Neural crest cell (in vitro differentiated cells): ENCODE data around the gene NFS1. TPM values are rescaled to one million over a fixed set of nuclear protein-coding genes. Genes with fewer than 3 reads are reported as not detected.

Experiments
- DNase-seq: peaks from one replicate; pipeline ENCODE4 v3.0.0; 2021; ENCODE audit warnings: low read depth, mixed read lengths, low spot score
- H3K27ac Mint-ChIP-seq: one replicate; pipeline ENCODE4 v1.8.0; 2021; ENCODE audit warnings: mild to moderate bottlenecking, mixed read lengths; ENCODE audit not compliant: unreplicated experiment
- H3K27me3 Mint-ChIP-seq: 2 replicates; pipeline ENCODE4 v1.8.0; 2021; ENCODE audit warnings: low read depth, mild to moderate bottlenecking, mixed read lengths
- H3K36me3 Mint-ChIP-seq: 2 replicates; pipeline ENCODE4 v1.8.0; 2021; ENCODE audit warnings: low read depth, mild to moderate bottlenecking, mixed read lengths
- H3K4me1 Mint-ChIP-seq: 2 replicates; pipeline ENCODE4 v1.8.0; 2021; ENCODE audit warnings: mixed read lengths
- H3K4me3 Mint-ChIP-seq: one replicate; pipeline ENCODE4 v1.8.0; 2021; ENCODE audit warnings: mild to moderate bottlenecking, mixed read lengths
- H3K9me3 Mint-ChIP-seq: 2 replicates; pipeline ENCODE4 v1.8.0; 2021; ENCODE audit warnings: mixed read lengths
- total RNA-seq: library from RNA; stranded (reverse); gene quantifications from 2 replicates; pipeline ENCODE4 v1.2.1, GENCODE V29; 2021
- TF ChIP-seq, protein P1 (sequence below): fragments of 200-600 bp; sonication (generic); conservative IDR thresholded peaks from 2 replicates; pipeline ENCODE4 v1.5.0; 2021; ENCODE audit warnings: antibody characterized with exemption, mild to moderate bottlenecking

Gene NFS1
- total RNA-seq, 1 donor from 2014 or later: 21.3 TPM

DNA sequence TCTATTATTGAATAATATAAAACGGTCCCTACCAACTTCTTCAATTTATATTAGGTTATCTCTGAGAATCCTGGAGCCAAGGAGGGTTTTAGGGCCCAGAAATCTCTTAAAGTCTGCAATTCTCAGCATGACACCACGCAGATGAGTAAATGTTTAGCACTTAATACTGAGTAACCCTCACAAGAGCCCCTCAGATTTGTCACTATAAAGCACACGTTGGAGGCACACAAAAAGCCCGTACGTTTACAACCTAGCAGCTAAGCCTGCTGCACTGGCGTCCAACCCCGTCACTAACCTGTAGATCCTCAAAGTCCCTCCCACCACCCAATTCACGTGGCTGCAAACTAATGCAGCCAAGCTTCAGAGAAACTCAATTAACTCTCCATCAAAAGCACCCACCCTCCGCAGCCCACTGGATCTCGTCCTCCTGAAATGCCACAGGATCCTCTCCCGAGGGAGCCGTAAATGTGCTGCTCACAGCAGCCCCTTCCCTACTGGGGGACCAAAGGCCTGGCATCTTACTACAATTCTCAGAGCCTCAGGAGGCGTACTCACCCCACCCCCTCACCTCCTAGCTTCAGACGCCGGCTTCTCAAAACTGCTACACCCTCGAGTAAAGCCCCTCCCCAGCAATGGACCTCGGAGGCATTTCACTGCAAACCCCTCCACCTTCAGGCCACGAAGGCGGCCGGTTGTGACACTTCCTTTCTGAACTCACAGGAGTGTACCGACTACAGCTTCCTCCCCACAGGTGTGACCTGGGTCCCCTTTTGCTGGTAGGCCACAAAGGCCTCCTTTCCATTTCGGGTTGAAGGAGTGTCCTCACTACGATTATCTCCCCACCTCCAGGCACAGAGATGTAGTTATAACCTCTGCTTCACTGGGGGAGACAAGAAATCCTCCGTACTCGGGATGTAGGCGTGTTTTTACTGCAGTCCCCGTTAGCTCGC lies 35.4 kb downstream of the NFS1 start:
- H3K36me3 Mint-ChIP-seq: no peaks in the 10 kb centered on the region
- peak overlapping the region; percentile 99 for H3K4me3 Mint-ChIP-seq
- TF ChIP-seq, protein P1, sequence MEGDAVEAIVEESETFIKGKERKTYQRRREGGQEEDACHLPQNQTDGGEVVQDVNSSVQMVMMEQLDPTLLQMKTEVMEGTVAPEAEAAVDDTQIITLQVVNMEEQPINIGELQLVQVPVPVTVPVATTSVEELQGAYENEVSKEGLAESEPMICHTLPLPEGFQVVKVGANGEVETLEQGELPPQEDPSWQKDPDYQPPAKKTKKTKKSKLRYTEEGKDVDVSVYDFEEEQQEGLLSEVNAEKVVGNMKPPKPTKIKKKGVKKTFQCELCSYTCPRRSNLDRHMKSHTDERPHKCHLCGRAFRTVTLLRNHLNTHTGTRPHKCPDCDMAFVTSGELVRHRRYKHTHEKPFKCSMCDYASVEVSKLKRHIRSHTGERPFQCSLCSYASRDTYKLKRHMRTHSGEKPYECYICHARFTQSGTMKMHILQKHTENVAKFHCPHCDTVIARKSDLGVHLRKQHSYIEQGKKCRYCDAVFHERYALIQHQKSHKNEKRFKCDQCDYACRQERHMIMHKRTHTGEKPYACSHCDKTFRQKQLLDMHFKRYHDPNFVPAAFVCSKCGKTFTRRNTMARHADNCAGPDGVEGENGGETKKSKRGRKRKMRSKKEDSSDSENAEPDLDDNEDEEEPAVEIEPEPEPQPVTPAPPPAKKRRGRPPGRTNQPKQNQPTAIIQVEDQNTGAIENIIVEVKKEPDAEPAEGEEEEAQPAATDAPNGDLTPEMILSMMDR: peak; percentile 5
- DNase-seq: peak; percentile 12
- peak overlapping the region; percentile 100 for H3K27ac Mint-ChIP-seq
- no peaks in the 10 kb centered on the region for H3K9me3 Mint-ChIP-seq
- H3K4me1 Mint-ChIP-seq: peaks cover 56% of the 10 kb centered on the region
- no peaks in the 10 kb centered on the region for H3K27me3 Mint-ChIP-seq

DNA sequence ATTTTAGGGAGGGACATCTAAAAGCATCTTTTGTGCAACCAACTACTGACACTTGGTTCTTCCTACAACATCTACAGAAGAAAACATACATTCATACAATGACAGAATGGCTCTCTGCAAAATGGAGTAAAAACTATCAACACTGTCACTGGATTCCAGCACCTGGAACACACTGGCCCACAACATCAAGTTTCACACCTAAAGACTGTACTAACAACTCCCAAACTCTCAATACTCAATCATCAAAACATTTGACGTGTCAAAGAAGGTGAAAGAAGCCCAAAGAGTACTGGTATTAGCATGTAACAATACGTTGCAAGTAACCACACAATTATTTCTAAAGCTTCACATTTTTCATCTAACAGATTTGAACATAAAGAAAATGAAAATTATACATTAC lies 36.6 kb downstream of the NFS1 start:
- Mint-ChIP-seq H3K36me3 (no peaks in the 10 kb centered on the region), H3K27me3 (no peaks in the 10 kb centered on the region), H3K4me1 (peaks cover 58% of the 10 kb centered on the region), H3K9me3 (no peaks in the 10 kb centered on the region), H3K27ac (no peak overlapping the region), H3K4me3 (peak overlapping the region; percentile 99)
- TF ChIP-seq, protein P1: no peak
- no peak for DNase-seq

DNA sequence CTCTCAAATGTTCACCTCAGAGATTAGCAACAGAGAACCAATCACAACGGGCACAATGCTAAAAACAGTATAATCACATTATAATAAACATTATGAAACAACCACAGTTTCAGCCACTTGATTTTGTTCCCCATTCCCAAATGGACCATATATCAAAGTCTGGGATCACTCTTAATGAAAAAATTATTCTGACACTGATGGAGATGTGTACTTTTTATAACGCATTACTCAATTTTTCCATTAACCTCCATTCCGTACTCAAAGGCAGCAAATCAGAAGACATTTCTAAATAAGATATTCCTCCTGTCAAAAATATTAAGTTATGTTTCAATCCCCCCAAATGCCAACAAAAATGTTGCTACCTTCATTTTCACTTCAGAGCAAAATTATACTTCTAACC lies 37.2 kb downstream of the NFS1 start:
- Mint-ChIP-seq H3K4me3 (peak overlapping the region; percentile 99), H3K4me1 (peaks cover 63% of the 10 kb centered on the region), H3K27ac (no peak overlapping the region), H3K36me3 (no peaks in the 10 kb centered on the region), H3K27me3 (no peaks in the 10 kb centered on the region), H3K9me3 (no peaks in the 10 kb centered on the region)
- no peak for DNase-seq
- TF ChIP-seq, protein P1: no peak

DNA sequence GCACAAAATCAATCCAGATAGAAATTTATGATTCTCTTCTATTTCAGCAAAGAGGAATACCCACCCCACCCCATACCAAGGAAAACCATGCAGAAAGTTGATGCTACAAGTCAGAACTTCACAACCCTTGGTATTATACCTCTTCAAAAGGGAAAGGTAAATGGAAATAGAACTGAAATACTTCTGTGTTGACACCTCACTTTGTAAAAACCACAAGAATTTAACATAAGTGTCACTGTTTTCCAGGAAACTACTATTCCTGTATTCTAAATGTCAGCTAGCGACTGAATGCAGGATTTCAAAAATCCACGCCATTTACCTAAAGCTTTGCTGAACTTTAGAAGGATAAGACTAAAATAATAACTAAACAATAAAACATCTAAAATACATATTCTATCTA lies 38.1 kb downstream of the NFS1 start:
- Mint-ChIP-seq H3K27me3 (no peaks in the 10 kb centered on the region), H3K27ac (no peak overlapping the region), H3K4me1 (peaks cover 63% of the 10 kb centered on the region), H3K9me3 (no peaks in the 10 kb centered on the region), H3K36me3 (no peaks in the 10 kb centered on the region), H3K4me3 (peak overlapping the region; percentile 99)
- TF ChIP-seq, protein P1: no peak
- DNase-seq: no peak

DNA sequence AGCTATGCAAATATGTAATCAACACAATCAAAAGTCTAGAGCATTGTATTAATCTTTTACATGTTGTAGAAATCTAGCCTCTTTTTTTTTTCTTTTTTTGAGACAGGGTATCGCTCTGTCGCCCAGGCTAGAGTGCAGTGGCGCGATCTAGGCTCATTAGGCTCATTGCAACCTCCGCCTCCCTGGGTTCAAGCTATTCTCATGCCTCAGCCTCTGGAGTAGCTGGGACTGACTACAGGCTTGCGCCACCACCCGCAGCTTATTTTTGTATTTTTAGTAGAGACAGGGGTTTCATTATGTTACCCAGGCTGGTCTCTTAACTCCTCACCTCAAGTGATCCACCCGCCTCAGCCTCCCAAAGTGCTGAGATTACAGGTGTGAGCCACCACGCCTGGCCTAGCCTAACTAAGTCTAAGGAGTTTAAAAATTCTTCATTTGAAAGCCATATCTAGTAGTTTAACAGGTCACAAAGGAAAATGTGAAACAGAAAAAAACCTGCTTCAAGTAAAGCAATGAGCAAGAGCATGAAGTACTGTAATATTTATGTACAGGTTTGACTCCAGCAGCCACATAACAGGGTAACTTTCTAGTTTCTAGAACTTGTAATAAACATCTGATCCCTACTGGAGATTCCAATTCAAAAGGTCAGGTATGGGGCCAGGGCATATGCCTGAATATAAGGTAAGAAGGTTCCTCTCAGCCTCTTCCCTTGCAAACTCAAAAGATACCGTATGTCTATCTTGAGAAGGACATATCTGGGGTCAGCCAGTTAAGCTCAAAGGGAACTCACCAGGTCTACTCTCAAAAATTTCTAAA lies 38.8 kb downstream of the NFS1 start:
- H3K27me3 Mint-ChIP-seq: no peaks in the 10 kb centered on the region
- H3K27ac Mint-ChIP-seq: no peak overlapping the region
- peaks cover 63% of the 10 kb centered on the region for H3K4me1 Mint-ChIP-seq
- no peak for DNase-seq
- no peaks in the 10 kb centered on the region for H3K9me3 Mint-ChIP-seq
- peak overlapping the region; percentile 62 for H3K4me3 Mint-ChIP-seq
- TF ChIP-seq, protein P1: no peak
- H3K36me3 Mint-ChIP-seq: no peaks in the 10 kb centered on the region
